IMR-90 (cell line): Measurements from ENCODE around the gene COX4I1. TPM values are rescaled to one million over a fixed set of nuclear protein-coding genes. Genes with fewer than 3 reads are reported as not detected.

ENCODE experiments used
- ATAC-seq: fragments of 200-7000 bp; cut with Tn5 transposase; 2 replicates; pipeline ENCODE4 v1.9.1; 2020; ENCODE audit warnings: low read depth, mild to moderate bottlenecking, moderate library complexity
- BruUV-seq: library from RNA; stranded (reverse); fragments of 400-500 nt; replicated peaks from 2 replicates; lab custom pipeline; 2021; lab: Mats Ljungman, UMichigan
- CTCF ChIA-PET: fragments of 300-600 bp; formaldehyde crosslinking; extraction: SDS; loops from one replicate; lab custom pipeline; 2021; ENCODE audit warnings: antibody characterized with exemption; lab: Yijun Ruan, JAX
- POLR2A ChIA-PET: fragments of 300-600 bp; sonication (Branson Sonifier 250); formaldehyde crosslinking; loops from one replicate; lab custom pipeline; 2022; ENCODE audit warnings: antibody characterized with exemption; ENCODE audit not compliant: unreplicated experiment; lab: Charles Lee
- DNase-seq: peaks from one replicate; pipeline ENCODE4 v3.0.0; 2013
- H2AFZ ChIP-seq: replicated peaks from 2 replicates; pipeline ENCODE3; 2013; ENCODE audit warnings: low read length, mild to moderate bottlenecking; ENCODE audit not compliant: poor library complexity
- H2AK5ac ChIP-seq: 2 replicates; pipeline ENCODE4 v1.6.1; 2013; ENCODE audit warnings: low read depth, low read length, inconsistent platforms
- H2AK9ac ChIP-seq: replicated peaks from 2 replicates; pipeline ENCODE3; 2013; ENCODE audit warnings: mild to moderate bottlenecking, low read depth, low read length, moderate library complexity; ENCODE audit not compliant: poor library complexity
- H2BK120ac ChIP-seq: 2 replicates; pipeline ENCODE4 v1.6.1; 2013; ENCODE audit warnings: low read depth, low read length, inconsistent platforms
- H2BK15ac ChIP-seq: 3 replicates; pipeline ENCODE4 v1.6.1; 2013; ENCODE audit warnings: low read depth, low read length, inconsistent platforms
- H2BK20ac ChIP-seq: 2 replicates; pipeline ENCODE4 v1.6.1; 2013; ENCODE audit warnings: low read depth, mild to moderate bottlenecking, inconsistent platforms, low read length, moderate library complexity
- H2BK5ac ChIP-seq: 2 replicates; pipeline ENCODE4 v1.6.1; 2013; ENCODE audit warnings: mild to moderate bottlenecking, low read depth, low read length, inconsistent platforms; ENCODE audit not compliant: poor library complexity, severe bottlenecking
- H3K14ac ChIP-seq: replicated peaks from 2 replicates; pipeline ENCODE4 v1.6.1; 2013; ENCODE audit warnings: low read depth, low read length, inconsistent platforms
- H3K18ac ChIP-seq: 2 replicates; pipeline ENCODE4 v1.6.1; 2013; ENCODE audit warnings: low read depth, low read length, control low read depth
- H3K23ac ChIP-seq: 2 replicates; pipeline ENCODE4 v1.6.1; 2013; ENCODE audit warnings: low read depth, low read length, inconsistent platforms
- H3K27ac ChIP-seq: 2 replicates; pipeline ENCODE4 v1.5.1; 2013; ENCODE audit warnings: mild to moderate bottlenecking, control low read depth, low read length; ENCODE audit not compliant: insufficient read depth
- H3K27me3 ChIP-seq: 2 replicates; pipeline ENCODE4 v1.6.1; 2013; ENCODE audit warnings: low read length; ENCODE audit not compliant: control insufficient read depth, insufficient read depth
- H3K36me3 ChIP-seq: 2 replicates; pipeline ENCODE4 v1.6.1; 2013; ENCODE audit warnings: low read length, mixed read lengths; ENCODE audit not compliant: control insufficient read depth, insufficient read depth
- H3K4ac ChIP-seq: 2 replicates; pipeline ENCODE4 v1.6.1; 2013; ENCODE audit warnings: low read depth, low read length, inconsistent platforms
- H3K4me1 ChIP-seq: 2 replicates; pipeline ENCODE4 v1.6.1; 2013; ENCODE audit warnings: low read length, mixed read lengths; ENCODE audit not compliant: control insufficient read depth, insufficient read depth
- H3K4me2 ChIP-seq: 2 replicates; pipeline ENCODE4 v1.6.1; 2013; ENCODE audit warnings: low read depth, mild to moderate bottlenecking, control low read depth, low read length, moderate library complexity
- H3K4me3 ChIP-seq: 2 replicates; pipeline ENCODE4 v1.5.1; 2013; ENCODE audit warnings: low read depth, mild to moderate bottlenecking, control low read depth, low read length, moderate library complexity; ENCODE audit not compliant: insufficient read depth
- H3K56ac ChIP-seq: 2 replicates; pipeline ENCODE4 v1.6.1; 2013; ENCODE audit warnings: low read length, inconsistent platforms; ENCODE audit not compliant: insufficient read depth; ENCODE audit errors: extremely low read depth
- H3K79me1 ChIP-seq, 2 experiments: 2 replicates each; pipeline ENCODE4 v1.6.1; 2013; ENCODE audit warnings: low read length in 2 of 2, inconsistent platforms in 1 of 2, low read depth in 1 of 2
- H3K9ac ChIP-seq: 2 replicates; pipeline ENCODE4 v1.6.1; 2013; ENCODE audit warnings: low read depth, low read length, control low read depth
- H3K9me1 ChIP-seq: 2 replicates; pipeline ENCODE4 v1.6.1; 2013; ENCODE audit warnings: low read length, inconsistent platforms; ENCODE audit not compliant: insufficient read depth
- H3K9me3 ChIP-seq: 2 replicates; pipeline ENCODE4 v1.6.1; 2013; ENCODE audit warnings: low read length; ENCODE audit not compliant: control insufficient read depth, insufficient read depth
- H4K20me1 ChIP-seq: 2 replicates; pipeline ENCODE4 v1.6.1; 2013; ENCODE audit warnings: low read length, inconsistent platforms; ENCODE audit not compliant: insufficient read depth
- H4K5ac ChIP-seq: 2 replicates; pipeline ENCODE4 v1.6.1; 2013; ENCODE audit warnings: mild to moderate bottlenecking, low read depth, low read length, control low read depth
- H4K8ac ChIP-seq, 2 experiments: 2 replicates each; pipeline ENCODE4 v1.6.1; 2013; ENCODE audit warnings: low read depth in 2 of 2, low read length in 2 of 2, control low read depth in 1 of 2, inconsistent platforms in 1 of 2
- H4K91ac ChIP-seq: 2 replicates; pipeline ENCODE4 v1.6.1; 2013; ENCODE audit warnings: low read depth, low read length, inconsistent platforms; ENCODE audit not compliant: insufficient read depth
- BHLHE40 ChIP-seq: fragments of 150-350 bp; IDR thresholded peaks from 2 replicates; pipeline ENCODE4 v1.6.1; 2016; ENCODE audit warnings: mild to moderate bottlenecking, low read depth, low read length
- CEBPB ChIP-seq: IDR thresholded peaks from 2 replicates; pipeline ENCODE4 v1.6.1; 2012; ENCODE audit warnings: low read depth, low read length, improper control_type of control experiment
- CHD1 ChIP-seq: IDR thresholded peaks from 2 replicates; pipeline ENCODE4 v1.6.1; 2012; ENCODE audit warnings: low read depth, low read length, improper control_type of control experiment
- MAFK ChIP-seq: IDR thresholded peaks from 2 replicates; pipeline ENCODE4 v1.6.1; 2012; ENCODE audit warnings: low read depth, low read length, improper control_type of control experiment
- MAZ ChIP-seq: IDR thresholded peaks from 2 replicates; pipeline ENCODE4 v1.6.1; 2012; ENCODE audit warnings: low read depth, mild to moderate bottlenecking, low read length, improper control_type of control experiment, moderate library complexity, borderline replicate concordance
- NFE2L2 ChIP-seq: fragments of 150-350 bp; IDR thresholded peaks from 2 replicates; pipeline ENCODE4 v1.6.1; 2016; ENCODE audit warnings: low read depth, mild to moderate bottlenecking, low read length
- POLR2A ChIP-seq: IDR thresholded peaks from 2 replicates; pipeline ENCODE4 v1.6.1; 2012; ENCODE audit warnings: mild to moderate bottlenecking, low read depth, low read length
- RCOR1 ChIP-seq: IDR thresholded peaks from 2 replicates; pipeline ENCODE4 v1.6.1; 2012; ENCODE audit warnings: mild to moderate bottlenecking, low read length, improper control_type of control experiment; ENCODE audit not compliant: insufficient replicate concordance
- RFX5 ChIP-seq: IDR thresholded peaks from 2 replicates; pipeline ENCODE4 v1.8.0; 2012; ENCODE audit warnings: low read depth, mild to moderate bottlenecking, low read length, moderate library complexity
- SMC3 ChIP-seq: fragments of 150-350 bp; IDR thresholded peaks from 2 replicates; pipeline ENCODE4 v1.6.1; 2016; ENCODE audit warnings: low read depth, mild to moderate bottlenecking, antibody characterized with exemption, low read length, moderate library complexity
- WGBS, 2 experiments: methylation state at CpG; one replicate each; pipeline versions ENCODE4 v1.1.5 to v1.1.7; 2013; ENCODE audit warnings: missing lambda C conversion rate in 2 of 2; ENCODE audit not compliant: insufficient read length in 1 of 2; ENCODE audit errors: extremely low coverage in 2 of 2; 5-methylcytosine and 5-hydroxymethylcytosine counted together
- dilution Hi-C: fragments of 300-500 bp; cut with HindIII; formaldehyde crosslinking; loops from one replicate; pipeline ENCODE4 v1.14.3; 2018; ENCODE audit warnings: low sequenced_read_pairs; ENCODE audit not compliant: unreplicated experiment
- in situ Hi-C: fragments of 300-500 bp; cut with MboI; formaldehyde crosslinking; loops from 3 replicates; pipeline ENCODE4 v1.14.3; 2019; ENCODE audit warnings: low sequenced_read_pairs, inconsistent platforms, mixed read lengths
- intact Hi-C: fragments of 100-400 bp; cut with micrococcal nuclease; formaldehyde crosslinking; loops from 2 replicates; pipeline ENCODE4 v1.10.0; 2022
- polyA plus RNA-seq, 3 experiments: library from polyadenylated mRNA; depleted of rRNA; stranded (reverse); fragments of >200 nt; gene quantifications; 2 replicates each; pipeline ENCODE4 v1.2.3, GENCODE V29; 2012; ENCODE audit warnings: low replicate concordance in 1 of 3
- total RNA-seq: library from RNA; depleted of rRNA; stranded (reverse); fragments of >200 nt; gene quantifications from 2 replicates; pipeline ENCODE4 v1.2.3, GENCODE V29; 2012
- TF ChIP-seq, protein P1 (sequence below): conservative IDR thresholded peaks from 2 replicates; pipeline ENCODE4 v1.5.1; 2012; ENCODE audit warnings: mild to moderate bottlenecking, low read depth, low read length, improper control_type of control experiment

COX4I1 gene
- total and polyA plus RNA-seq, 2 of the 4 experiments (the other 2 are of a cell fraction), result 397 to 700 TPM

DNA sequence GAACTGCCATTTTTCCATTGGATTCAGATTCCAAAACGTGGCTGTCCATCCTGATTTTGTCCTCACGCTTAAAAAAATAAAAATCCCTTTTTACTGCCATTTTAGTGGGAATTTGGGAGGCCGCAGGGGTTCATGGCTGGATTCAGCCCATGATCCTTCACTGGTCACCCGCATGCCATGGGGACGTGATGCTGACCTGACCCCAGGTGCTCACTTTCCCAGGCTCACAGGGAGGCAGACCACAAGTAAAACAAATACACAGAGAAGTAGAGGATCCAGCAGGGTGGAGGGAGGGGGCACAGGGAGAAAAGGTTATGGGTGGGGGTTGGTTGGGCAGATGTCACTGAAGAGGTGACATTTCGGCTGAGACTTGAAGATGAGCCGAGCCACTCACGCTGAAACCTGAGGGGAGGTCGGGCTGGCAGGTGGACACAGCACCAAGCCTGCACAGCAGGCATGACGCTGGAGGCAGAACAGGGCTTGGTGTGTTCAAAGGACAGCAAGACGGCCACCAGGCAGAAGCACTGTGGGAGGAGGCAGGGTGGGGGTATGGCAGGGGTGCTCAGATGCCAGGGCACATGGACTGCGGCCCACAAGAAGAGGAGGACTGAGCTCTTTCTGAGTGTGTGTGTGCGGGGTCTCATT is 10.7 kb downstream of the COX4I1 start:
- Histone ChIP-seq H3K27me3 (peaks cover 36% of the 10 kb centered on the region), H3K4me3 (no peak overlapping the region), H3K56ac (no peak overlapping the region), H2BK5ac (no peak overlapping the region), H2AFZ (no peak overlapping the region), H3K14ac (no peak overlapping the region), H3K79me1 (peaks cover 3 to 14% of the 10 kb centered on the region in 2 experiments; a peak in 2 of 4 replicates), H3K9me3 (no peaks in the 10 kb centered on the region), H4K8ac (no peak overlapping the region), H2AK5ac (no peak overlapping the region), H2BK120ac (no peak overlapping the region), H3K23ac (no peak overlapping the region), H3K9me1 (no peaks in the 10 kb centered on the region; the same call in 1 of the 2 replicates), H3K4me1 (no peaks in the 10 kb centered on the region), H2BK20ac (no peak overlapping the region), H3K9ac (no peak overlapping the region), H3K27ac (no peak overlapping the region), H3K36me3 (peaks cover 17% of the 10 kb centered on the region), H2BK15ac (no peak overlapping the region), H2AK9ac (no peak overlapping the region), H4K5ac (no peak overlapping the region), H4K91ac (no peak overlapping the region), H4K20me1 (peaks cover 10% of the 10 kb centered on the region; the same call in 1 of the 2 replicates), H3K4ac (no peak overlapping the region), H3K4me2 (no peak overlapping the region), H3K18ac (no peak overlapping the region)
- ChIA-PET CTCF (interaction anchor here (1.9 kb wide), 1 partner anchor 9 kb away, joined by 7 read pairs; no protein-coding TSS in a partner anchor), POLR2A (no interaction called here)
- in situ Hi-C loops, result loop anchor here (25.0 kb wide), 1 partner anchor 502 kb away; no protein-coding TSS in a partner anchor
- DNase-seq (no peak), ATAC-seq (no peak)
- WGBS, 2 experiments, result 86% methylated on average over 3 of the region's 13 CpGs; no CpG with 5 or more reads in 1 of the 2 experiments
- no peak for TF ChIP-seq CHD1
- TF ChIP-seq CEBPB, result no peak
- TF ChIP-seq RCOR1, result no peak
- no peak for TF ChIP-seq BHLHE40
- no peak for TF ChIP-seq MAZ
- no peak for TF ChIP-seq MAFK
- TF ChIP-seq, protein P1, sequence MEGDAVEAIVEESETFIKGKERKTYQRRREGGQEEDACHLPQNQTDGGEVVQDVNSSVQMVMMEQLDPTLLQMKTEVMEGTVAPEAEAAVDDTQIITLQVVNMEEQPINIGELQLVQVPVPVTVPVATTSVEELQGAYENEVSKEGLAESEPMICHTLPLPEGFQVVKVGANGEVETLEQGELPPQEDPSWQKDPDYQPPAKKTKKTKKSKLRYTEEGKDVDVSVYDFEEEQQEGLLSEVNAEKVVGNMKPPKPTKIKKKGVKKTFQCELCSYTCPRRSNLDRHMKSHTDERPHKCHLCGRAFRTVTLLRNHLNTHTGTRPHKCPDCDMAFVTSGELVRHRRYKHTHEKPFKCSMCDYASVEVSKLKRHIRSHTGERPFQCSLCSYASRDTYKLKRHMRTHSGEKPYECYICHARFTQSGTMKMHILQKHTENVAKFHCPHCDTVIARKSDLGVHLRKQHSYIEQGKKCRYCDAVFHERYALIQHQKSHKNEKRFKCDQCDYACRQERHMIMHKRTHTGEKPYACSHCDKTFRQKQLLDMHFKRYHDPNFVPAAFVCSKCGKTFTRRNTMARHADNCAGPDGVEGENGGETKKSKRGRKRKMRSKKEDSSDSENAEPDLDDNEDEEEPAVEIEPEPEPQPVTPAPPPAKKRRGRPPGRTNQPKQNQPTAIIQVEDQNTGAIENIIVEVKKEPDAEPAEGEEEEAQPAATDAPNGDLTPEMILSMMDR, result no peak
- no peak for TF ChIP-seq SMC3
- no peak for TF ChIP-seq NFE2L2
- TF ChIP-seq POLR2A, result no peak
- no peak for TF ChIP-seq RFX5
- dilution Hi-C loops, result no loop called here
- intact Hi-C loops, result no loop called here
- no TSS peak for BruUV-seq
